PC-3 (cell line): ENCODE measurements around the gene FMNL2.

Source experiments
- EZH2phosphoT487 ChIP-seq: fragments of 300-600 bp; sonication (generic); IDR thresholded peaks from 2 replicates; pipeline ENCODE4 v1.6.1; 2018; ENCODE audit warnings: mild to moderate bottlenecking, antibody characterized with exemption, low read length, borderline replicate concordance
- TF ChIP-seq, protein P1 (sequence below): fragments of 300-600 bp; sonication (generic); conservative IDR thresholded peaks from 2 replicates; pipeline ENCODE4 v1.5.1; 2017; ENCODE audit warnings: antibody characterized with exemption, low read depth, mild to moderate bottlenecking, low read length

DNA sequence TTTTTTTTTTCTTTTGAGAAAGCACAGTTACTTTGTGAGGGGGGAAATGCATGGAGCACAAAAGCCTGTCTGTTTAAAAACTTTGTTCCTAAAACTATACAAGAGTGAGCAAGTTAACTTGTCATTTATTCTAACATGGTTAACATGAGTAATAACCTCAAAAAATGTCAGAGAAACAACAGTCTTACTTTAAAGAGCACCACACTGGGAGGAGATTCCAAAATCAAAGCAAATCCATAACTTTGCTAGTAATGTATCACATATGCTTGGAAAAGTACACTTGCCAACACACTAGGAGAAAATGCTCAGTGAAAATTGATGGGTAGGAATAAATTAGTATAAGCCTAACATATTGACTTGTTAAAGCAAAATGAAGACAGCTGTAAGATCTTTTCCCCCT, 225.2 kb downstream of the FMNL2 start:
- TF ChIP-seq, protein P1, sequence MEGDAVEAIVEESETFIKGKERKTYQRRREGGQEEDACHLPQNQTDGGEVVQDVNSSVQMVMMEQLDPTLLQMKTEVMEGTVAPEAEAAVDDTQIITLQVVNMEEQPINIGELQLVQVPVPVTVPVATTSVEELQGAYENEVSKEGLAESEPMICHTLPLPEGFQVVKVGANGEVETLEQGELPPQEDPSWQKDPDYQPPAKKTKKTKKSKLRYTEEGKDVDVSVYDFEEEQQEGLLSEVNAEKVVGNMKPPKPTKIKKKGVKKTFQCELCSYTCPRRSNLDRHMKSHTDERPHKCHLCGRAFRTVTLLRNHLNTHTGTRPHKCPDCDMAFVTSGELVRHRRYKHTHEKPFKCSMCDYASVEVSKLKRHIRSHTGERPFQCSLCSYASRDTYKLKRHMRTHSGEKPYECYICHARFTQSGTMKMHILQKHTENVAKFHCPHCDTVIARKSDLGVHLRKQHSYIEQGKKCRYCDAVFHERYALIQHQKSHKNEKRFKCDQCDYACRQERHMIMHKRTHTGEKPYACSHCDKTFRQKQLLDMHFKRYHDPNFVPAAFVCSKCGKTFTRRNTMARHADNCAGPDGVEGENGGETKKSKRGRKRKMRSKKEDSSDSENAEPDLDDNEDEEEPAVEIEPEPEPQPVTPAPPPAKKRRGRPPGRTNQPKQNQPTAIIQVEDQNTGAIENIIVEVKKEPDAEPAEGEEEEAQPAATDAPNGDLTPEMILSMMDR: no peak
- TF ChIP-seq EZH2phosphoT487: no peak
